Measurements from ENCODE around the gene CSF1. TPM values are rescaled to one million over a fixed set of nuclear protein-coding genes. Genes with fewer than 3 reads are reported as not detected.

CSF1 gene
- total and polyA plus RNA-seq, 2 experiments from 2014 or later, result 1.4 to 3.5 TPM

- H3K27ac Mint-ChIP-seq, result no peak overlapping the region
- no peak overlapping the region for H3K4me3 Mint-ChIP-seq
Measured at GRCh38 chr1:109927356-109927755, 16.7 kb downstream of the CSF1 start.

DNA sequence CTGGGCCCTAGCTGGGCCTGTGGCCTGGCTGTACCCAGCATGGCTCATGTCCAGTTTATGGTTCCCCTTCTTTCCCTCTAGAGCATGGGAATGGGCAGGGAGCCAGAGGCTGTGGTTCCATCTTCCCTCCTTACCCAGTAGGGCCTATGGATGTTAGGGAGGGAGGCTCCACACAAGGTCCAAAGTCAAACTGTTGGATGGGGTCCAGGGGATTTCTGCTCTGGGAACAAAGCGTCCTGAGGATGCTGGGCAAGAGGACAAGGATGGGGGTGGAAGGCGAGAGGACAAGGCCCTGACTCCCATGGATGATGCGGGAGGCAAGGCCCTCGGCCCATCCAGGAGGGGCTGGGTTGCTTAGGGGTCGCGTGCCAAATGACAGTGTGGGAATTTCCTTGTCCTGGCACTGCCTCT is 17.3 kb downstream of the CSF1 start:
- DNase-seq (ENCODE audit: low spot score), result no peak
- TF ChIP-seq EZH2phosphoT487 (IDR thresholded peaks at IDR 0.05; ENCODE audit: unreplicated experiment) (no peak), NANOG (IDR thresholded peaks at IDR 0.05; ENCODE audit: borderline replicate concordance) (no peak), ZNF331 (CRISPR knock-in tag; IDR thresholded peaks at IDR 0.05; ENCODE audit: low read depth) (no peak), STAT1 (IDR thresholded peaks at IDR 0.05; ENCODE audit: unreplicated experiment) (no peak), POLR2AphosphoS5 (IDR thresholded peaks at IDR 0.05; ENCODE audit: low read depth) (no peak), EZH2 (IDR thresholded peaks at IDR 0.05; ENCODE audit: low read depth, unreplicated experiment) (no peak)
- TF ChIP-seq, protein P1, sequence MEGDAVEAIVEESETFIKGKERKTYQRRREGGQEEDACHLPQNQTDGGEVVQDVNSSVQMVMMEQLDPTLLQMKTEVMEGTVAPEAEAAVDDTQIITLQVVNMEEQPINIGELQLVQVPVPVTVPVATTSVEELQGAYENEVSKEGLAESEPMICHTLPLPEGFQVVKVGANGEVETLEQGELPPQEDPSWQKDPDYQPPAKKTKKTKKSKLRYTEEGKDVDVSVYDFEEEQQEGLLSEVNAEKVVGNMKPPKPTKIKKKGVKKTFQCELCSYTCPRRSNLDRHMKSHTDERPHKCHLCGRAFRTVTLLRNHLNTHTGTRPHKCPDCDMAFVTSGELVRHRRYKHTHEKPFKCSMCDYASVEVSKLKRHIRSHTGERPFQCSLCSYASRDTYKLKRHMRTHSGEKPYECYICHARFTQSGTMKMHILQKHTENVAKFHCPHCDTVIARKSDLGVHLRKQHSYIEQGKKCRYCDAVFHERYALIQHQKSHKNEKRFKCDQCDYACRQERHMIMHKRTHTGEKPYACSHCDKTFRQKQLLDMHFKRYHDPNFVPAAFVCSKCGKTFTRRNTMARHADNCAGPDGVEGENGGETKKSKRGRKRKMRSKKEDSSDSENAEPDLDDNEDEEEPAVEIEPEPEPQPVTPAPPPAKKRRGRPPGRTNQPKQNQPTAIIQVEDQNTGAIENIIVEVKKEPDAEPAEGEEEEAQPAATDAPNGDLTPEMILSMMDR (conservative IDR thresholded peaks at IDR 0.05; ENCODE audit: low read depth in 2 of 2), result no peak
- TF ChIP-seq, protein P2, sequence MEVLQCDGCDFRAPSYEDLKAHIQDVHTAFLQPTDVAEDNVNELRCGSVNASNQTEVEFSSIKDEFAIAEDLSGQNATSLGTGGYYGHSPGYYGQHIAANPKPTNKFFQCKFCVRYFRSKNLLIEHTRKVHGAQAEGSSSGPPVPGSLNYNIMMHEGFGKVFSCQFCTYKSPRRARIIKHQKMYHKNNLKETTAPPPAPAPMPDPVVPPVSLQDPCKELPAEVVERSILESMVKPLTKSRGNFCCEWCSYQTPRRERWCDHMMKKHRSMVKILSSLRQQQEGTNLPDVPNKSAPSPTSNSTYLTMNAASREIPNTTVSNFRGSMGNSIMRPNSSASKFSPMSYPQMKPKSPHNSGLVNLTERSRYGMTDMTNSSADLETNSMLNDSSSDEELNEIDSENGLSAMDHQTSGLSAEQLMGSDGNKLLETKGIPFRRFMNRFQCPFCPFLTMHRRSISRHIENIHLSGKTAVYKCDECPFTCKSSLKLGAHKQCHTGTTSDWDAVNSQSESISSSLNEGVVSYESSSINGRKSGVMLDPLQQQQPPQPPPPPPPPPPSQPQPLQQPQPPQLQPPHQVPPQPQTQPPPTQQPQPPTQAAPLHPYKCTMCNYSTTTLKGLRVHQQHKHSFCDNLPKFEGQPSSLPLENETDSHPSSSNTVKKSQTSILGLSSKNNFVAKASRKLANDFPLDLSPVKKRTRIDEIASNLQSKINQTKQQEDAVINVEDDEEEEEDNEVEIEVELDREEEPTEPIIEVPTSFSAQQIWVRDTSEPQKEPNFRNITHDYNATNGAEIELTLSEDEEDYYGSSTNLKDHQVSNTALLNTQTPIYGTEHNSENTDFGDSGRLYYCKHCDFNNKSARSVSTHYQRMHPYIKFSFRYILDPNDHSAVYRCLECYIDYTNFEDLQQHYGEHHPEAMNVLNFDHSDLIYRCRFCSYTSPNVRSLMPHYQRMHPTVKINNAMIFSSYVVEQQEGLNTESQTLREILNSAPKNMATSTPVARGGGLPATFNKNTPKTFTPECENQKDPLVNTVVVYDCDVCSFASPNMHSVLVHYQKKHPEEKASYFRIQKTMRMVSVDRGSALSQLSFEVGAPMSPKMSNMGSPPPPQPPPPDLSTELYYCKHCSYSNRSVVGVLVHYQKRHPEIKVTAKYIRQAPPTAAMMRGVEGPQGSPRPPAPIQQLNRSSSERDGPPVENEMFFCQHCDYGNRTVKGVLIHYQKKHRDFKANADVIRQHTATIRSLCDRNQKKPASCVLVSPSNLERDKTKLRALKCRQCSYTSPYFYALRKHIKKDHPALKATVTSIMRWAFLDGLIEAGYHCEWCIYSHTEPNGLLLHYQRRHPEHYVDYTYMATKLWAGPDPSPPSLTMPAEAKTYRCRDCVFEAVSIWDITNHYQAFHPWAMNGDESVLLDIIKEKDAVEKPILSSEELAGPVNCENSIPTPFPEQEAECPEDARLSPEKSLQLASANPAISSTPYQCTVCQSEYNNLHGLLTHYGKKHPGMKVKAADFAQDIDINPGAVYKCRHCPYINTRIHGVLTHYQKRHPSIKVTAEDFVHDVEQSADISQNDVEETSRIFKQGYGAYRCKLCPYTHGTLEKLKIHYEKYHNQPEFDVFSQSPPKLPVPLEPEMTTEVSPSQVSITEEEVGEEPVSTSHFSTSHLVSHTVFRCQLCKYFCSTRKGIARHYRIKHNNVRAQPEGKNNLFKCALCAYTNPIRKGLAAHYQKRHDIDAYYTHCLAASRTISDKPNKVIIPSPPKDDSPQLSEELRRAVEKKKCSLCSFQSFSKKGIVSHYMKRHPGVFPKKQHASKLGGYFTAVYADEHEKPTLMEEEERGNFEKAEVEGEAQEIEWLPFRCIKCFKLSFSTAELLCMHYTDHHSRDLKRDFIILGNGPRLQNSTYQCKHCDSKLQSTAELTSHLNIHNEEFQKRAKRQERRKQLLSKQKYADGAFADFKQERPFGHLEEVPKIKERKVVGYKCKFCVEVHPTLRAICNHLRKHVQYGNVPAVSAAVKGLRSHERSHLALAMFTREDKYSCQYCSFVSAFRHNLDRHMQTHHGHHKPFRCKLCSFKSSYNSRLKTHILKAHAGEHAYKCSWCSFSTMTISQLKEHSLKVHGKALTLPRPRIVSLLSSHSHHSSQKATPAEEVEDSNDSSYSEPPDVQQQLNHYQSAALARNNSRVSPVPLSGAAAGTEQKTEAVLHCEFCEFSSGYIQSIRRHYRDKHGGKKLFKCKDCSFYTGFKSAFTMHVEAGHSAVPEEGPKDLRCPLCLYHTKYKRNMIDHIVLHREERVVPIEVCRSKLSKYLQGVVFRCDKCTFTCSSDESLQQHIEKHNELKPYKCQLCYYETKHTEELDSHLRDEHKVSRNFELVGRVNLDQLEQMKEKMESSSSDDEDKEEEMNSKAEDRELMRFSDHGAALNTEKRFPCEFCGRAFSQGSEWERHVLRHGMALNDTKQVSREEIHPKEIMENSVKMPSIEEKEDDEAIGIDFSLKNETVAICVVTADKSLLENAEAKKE (CRISPR knock-in tag; IDR thresholded peaks at IDR 0.05), result no peak
- TF ChIP-seq, protein P3, sequence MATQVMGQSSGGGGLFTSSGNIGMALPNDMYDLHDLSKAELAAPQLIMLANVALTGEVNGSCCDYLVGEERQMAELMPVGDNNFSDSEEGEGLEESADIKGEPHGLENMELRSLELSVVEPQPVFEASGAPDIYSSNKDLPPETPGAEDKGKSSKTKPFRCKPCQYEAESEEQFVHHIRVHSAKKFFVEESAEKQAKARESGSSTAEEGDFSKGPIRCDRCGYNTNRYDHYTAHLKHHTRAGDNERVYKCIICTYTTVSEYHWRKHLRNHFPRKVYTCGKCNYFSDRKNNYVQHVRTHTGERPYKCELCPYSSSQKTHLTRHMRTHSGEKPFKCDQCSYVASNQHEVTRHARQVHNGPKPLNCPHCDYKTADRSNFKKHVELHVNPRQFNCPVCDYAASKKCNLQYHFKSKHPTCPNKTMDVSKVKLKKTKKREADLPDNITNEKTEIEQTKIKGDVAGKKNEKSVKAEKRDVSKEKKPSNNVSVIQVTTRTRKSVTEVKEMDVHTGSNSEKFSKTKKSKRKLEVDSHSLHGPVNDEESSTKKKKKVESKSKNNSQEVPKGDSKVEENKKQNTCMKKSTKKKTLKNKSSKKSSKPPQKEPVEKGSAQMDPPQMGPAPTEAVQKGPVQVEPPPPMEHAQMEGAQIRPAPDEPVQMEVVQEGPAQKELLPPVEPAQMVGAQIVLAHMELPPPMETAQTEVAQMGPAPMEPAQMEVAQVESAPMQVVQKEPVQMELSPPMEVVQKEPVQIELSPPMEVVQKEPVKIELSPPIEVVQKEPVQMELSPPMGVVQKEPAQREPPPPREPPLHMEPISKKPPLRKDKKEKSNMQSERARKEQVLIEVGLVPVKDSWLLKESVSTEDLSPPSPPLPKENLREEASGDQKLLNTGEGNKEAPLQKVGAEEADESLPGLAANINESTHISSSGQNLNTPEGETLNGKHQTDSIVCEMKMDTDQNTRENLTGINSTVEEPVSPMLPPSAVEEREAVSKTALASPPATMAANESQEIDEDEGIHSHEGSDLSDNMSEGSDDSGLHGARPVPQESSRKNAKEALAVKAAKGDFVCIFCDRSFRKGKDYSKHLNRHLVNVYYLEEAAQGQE (IDR thresholded peaks at IDR 0.05; ENCODE audit: unreplicated experiment), result no peak

More at GRCh38 chr1:109927356-109927755, 16.7 kb downstream of the CSF1 start:
- TF ChIP-seq EZH2phosphoT487 (IDR thresholded peaks at IDR 0.05; ENCODE audit: unreplicated experiment) (no peak), NANOG (IDR thresholded peaks at IDR 0.05; ENCODE audit: borderline replicate concordance) (no peak), ZNF331 (CRISPR knock-in tag; IDR thresholded peaks at IDR 0.05; ENCODE audit: low read depth) (no peak), JUNB (IDR thresholded peaks at IDR 0.05; ENCODE audit: unreplicated experiment) (no peak), EZH2 (IDR thresholded peaks at IDR 0.05; ENCODE audit: low read depth, unreplicated experiment) (no peak), ZNF114 (CRISPR knock-in tag; IDR thresholded peaks at IDR 0.05) (no peak), POLR2AphosphoS5 (IDR thresholded peaks at IDR 0.05; ENCODE audit: low read depth) (no peak)
- no peaks in the 10 kb centered on the region for H4K20me1 ChIP-seq (replicated peaks; ENCODE audit: insufficient read depth)
- no peak overlapping the region for H3K4me2 ChIP-seq
- Mint-ChIP-seq H3K36me3 (ENCODE audit: low read depth) (peaks cover 3% of the 10 kb centered on the region; the same call in 1 of the 3 replicates), H3K27me3 (ENCODE audit: insufficient read depth, low read depth, poor library complexity) (peaks cover 11% of the 10 kb centered on the region), H3K9me3 (no peaks in the 10 kb centered on the region; the same call in 2 of the 3 replicates), H3K4me1 (peaks cover 23% of the 10 kb centered on the region)
- H3K4me1 ChIP-seq (ENCODE audit: insufficient read depth), result peaks cover 10% of the 10 kb centered on the region; the same call in 1 of the 2 replicates
- no peak for DNase-seq (ENCODE audit: low spot score)
- H3K36me3 ChIP-seq (ENCODE audit: insufficient read depth), result no peaks in the 10 kb centered on the region
- H3K79me2 ChIP-seq (replicated peaks; ENCODE audit: insufficient read depth), result no peaks in the 10 kb centered on the region
- no peaks in the 10 kb centered on the region for H3K27me3 ChIP-seq (ENCODE audit: insufficient read depth)
- no peak overlapping the region for H2AFZ ChIP-seq
- H3F3A ChIP-seq (replicated peaks; ENCODE audit: low read depth), result no peaks in the 10 kb centered on the region
- no peak overlapping the region for H3K4me3 ChIP-seq
- ATAC-seq, result no peak
- H3K27ac ChIP-seq (ENCODE audit: low read depth), result no peak overlapping the region
- H3K9me2 ChIP-seq (ENCODE audit: insufficient read depth), result no peaks in the 10 kb centered on the region

More for the DNA sequence above, 17.3 kb downstream of the CSF1 start:
- H2AFZ ChIP-seq, result no peak overlapping the region
- no peaks in the 10 kb centered on the region for H3F3A ChIP-seq (replicated peaks; ENCODE audit: low read depth)
- Mint-ChIP-seq H3K27me3 (ENCODE audit: insufficient read depth, low read depth, poor library complexity) (peaks cover 11% of the 10 kb centered on the region), H3K4me1 (peaks cover 23% of the 10 kb centered on the region), H3K4me3 (no peak overlapping the region), H3K36me3 (ENCODE audit: low read depth) (peaks cover 3% of the 10 kb centered on the region; the same call in 1 of the 3 replicates), H3K9me3 (no peaks in the 10 kb centered on the region; the same call in 2 of the 3 replicates), H3K27ac (no peak overlapping the region)
- H3K27me3 ChIP-seq (ENCODE audit: insufficient read depth), result no peaks in the 10 kb centered on the region
- H3K4me2 ChIP-seq, result no peak overlapping the region
- no peak overlapping the region for H3K4me3 ChIP-seq
- peaks cover 10% of the 10 kb centered on the region; the same call in 1 of the 2 replicates for H3K4me1 ChIP-seq (ENCODE audit: insufficient read depth)
- ATAC-seq, result no peak
- no peaks in the 10 kb centered on the region for H4K20me1 ChIP-seq (replicated peaks; ENCODE audit: insufficient read depth)
- no peaks in the 10 kb centered on the region for H3K9me2 ChIP-seq (ENCODE audit: insufficient read depth)
- no peaks in the 10 kb centered on the region for H3K79me2 ChIP-seq (replicated peaks; ENCODE audit: insufficient read depth)
- no peak overlapping the region for H3K27ac ChIP-seq (ENCODE audit: low read depth)
- H3K36me3 ChIP-seq (ENCODE audit: insufficient read depth), result no peaks in the 10 kb centered on the region

Data from GM23338 (cell line).